HG02938 (cell line): Measurements from ENCODE around the gene FAM193A.
"Not testable (repeated sequence)": the region's sequence is repeated elsewhere in the genome, so short reads cannot be mapped to it uniquely, and the experiment has no call there.

Experiments
- ATAC-seq: cut with Tn5 transposase; IDR thresholded peaks from one replicate; pipeline ENCODE4 v1.9.1; 2021; ENCODE audit warnings: mild to moderate bottlenecking, moderate library complexity; ENCODE audit not compliant: unreplicated experiment

Gene FAM193A

GRCh38 chr4:2536193-2537010 is at the start of gene FAM193A:
TSS of gene FAM193A (plus strand) at chr4:2536647. CDS start at chr4:2536916, 269 bp downstream.
- peak; percentile 80 for ATAC-seq

GRCh38 chr4:2486981-2487380 is 49.5 kb upstream of the FAM193A start:
- no peak for ATAC-seq

- peak; percentile 61 for ATAC-seq
These were observed 48.8 kb upstream of the FAM193A start for GRCh38 chr4:2487632-2488031.

GRCh38 chr4:2489081-2489805 is 47.2 kb upstream of the FAM193A start:
- no peak for ATAC-seq

- no peak for ATAC-seq
These were observed 46.5 kb upstream of the FAM193A start for GRCh38 chr4:2489841-2490552.

- ATAC-seq: no peak
These were observed 43.5 kb upstream of the FAM193A start for GRCh38 chr4:2492970-2493369.

GRCh38 chr4:2494992-2495391 is 41.5 kb upstream of the FAM193A start:
- no peak for ATAC-seq

GRCh38 chr4:2497324-2497723 is 39.1 kb upstream of the FAM193A start:
- ATAC-seq: no peak

- ATAC-seq: peak; percentile 92
These were observed 38.5 kb upstream of the FAM193A start for GRCh38 chr4:2497931-2498330.

- no peak for ATAC-seq
These were observed 35.9 kb upstream of the FAM193A start for GRCh38 chr4:2500547-2500946.

GRCh38 chr4:2501034-2501594 is 35.3 kb upstream of the FAM193A start:
- ATAC-seq: no peak

- ATAC-seq: no peak
These were observed 32.6 kb upstream of the FAM193A start for GRCh38 chr4:2503809-2504208.

- ATAC-seq: no peak
These were observed 29.2 kb upstream of the FAM193A start for GRCh38 chr4:2507259-2507658.

- no peak for ATAC-seq
These were observed 28.6 kb upstream of the FAM193A start for GRCh38 chr4:2507855-2508254.

GRCh38 chr4:2510351-2511259 is 25.8 kb upstream of the FAM193A start:
- no peak for ATAC-seq

- no peak for ATAC-seq
These were observed 24.8 kb upstream of the FAM193A start for GRCh38 chr4:2511645-2512131.

GRCh38 chr4:2512396-2513135 is 23.9 kb upstream of the FAM193A start:
- no peak for ATAC-seq

GRCh38 chr4:2514193-2514592 is 22.3 kb upstream of the FAM193A start:
- ATAC-seq: not testable (repeated sequence)

- not testable (repeated sequence) for ATAC-seq
These were observed 21.5 kb upstream of the FAM193A start for GRCh38 chr4:2514944-2515343.
